ENCODE results near the gene LYPLAL1. TPM values are rescaled to one million over a fixed set of nuclear protein-coding genes. Genes with fewer than 3 reads are reported as not detected.

The LYPLAL1 gene
- polyA plus RNA-seq (2013) = 16.5 and 16.8 TPM in 2 replicates

GRCh38 chr1:219173758-219174459 lies at the start of gene LYPLAL1:
Gene LYPLAL1, plus strand, starts transcription at chr1:219173878. Its CDS starts 13 bp downstream, at chr1:219173891.
- Histone ChIP-seq H3K9me3 (ENCODE audit: insufficient read depth, low read depth, low read length) (no peaks in the 10 kb centered on the region), H4K91ac (ENCODE audit: low read depth, low read length) (peak within 1 kb of the TSS; percentile 85), H3K4me2 (ENCODE audit: low read length) (peak within 1 kb of the TSS; percentile 93), H2BK120ac (ENCODE audit: insufficient read depth, low read length, poor library complexity) (peak within 1 kb of the TSS; percentile 40), H3K27ac (ENCODE audit: low read depth, low read length) (peak within 1 kb of the TSS; percentile 73), H3K4ac (ENCODE audit: low read depth, low read length) (peak within 1 kb of the TSS; percentile 29), H3K79me2 (ENCODE audit: control insufficient read depth, insufficient read depth, low read length, poor library complexity) (peaks cover 3% of the 10 kb centered on the region), H3K9ac (ENCODE audit: low read length) (peak within 1 kb of the TSS; percentile 99), H3K79me1 (ENCODE audit: low read length) (peaks cover 4% of the 10 kb centered on the region), H3K36me3 (ENCODE audit: control insufficient read depth in 1 of 2, insufficient read depth in 2 of 2, low read length in 2 of 2) (no peaks in the 10 kb centered on the region), H3K4me3 (ENCODE audit: low read depth, low read length) (peak within 1 kb of the TSS; percentile 84), H3K4me1 (ENCODE audit: control insufficient read depth in 1 of 2, insufficient read depth in 2 of 2, low read length in 2 of 2) (peaks cover 0 to 2% of the 10 kb centered on the region in 2 experiments), H2BK12ac (ENCODE audit: low read length) (no peak within 1 kb of the TSS), H4K12ac (ENCODE audit: low read depth, low read length) (peak within 1 kb of the TSS; percentile 57), H2AK5ac (ENCODE audit: low read length) (peak within 1 kb of the TSS; percentile 44), H3K27me3 (ENCODE audit: insufficient read depth, low read length) (no peaks in the 10 kb centered on the region), H4K8ac (ENCODE audit: low read depth, low read length) (peak within 1 kb of the TSS; percentile 92), H3K14ac (ENCODE audit: low read length) (peak within 1 kb of the TSS; percentile 25), H2BK5ac (ENCODE audit: low read depth, low read length, poor library complexity) (peak within 1 kb of the TSS; percentile 74), H2AFZ (ENCODE audit: insufficient read depth, low read length, poor library complexity) (peak within 1 kb of the TSS; percentile 40), H3K18ac (ENCODE audit: low read length) (peak within 1 kb of the TSS; percentile 75), H3K23ac (ENCODE audit: low read length) (no peak within 1 kb of the TSS)
- WGBS (ENCODE audit: extremely low coverage, insufficient coverage, insufficient read length) = no CpG with 5 or more reads among the region's 48 CpGs
- DNase-seq = peak; percentile 84 to 94

- no peak overlapping the region for H4K12ac ChIP-seq (ENCODE audit: low read depth, low read length)
- H3K4me2 ChIP-seq (ENCODE audit: low read length) = no peak overlapping the region
- no peaks in the 10 kb centered on the region for H3K27me3 ChIP-seq (ENCODE audit: insufficient read depth, low read length)
- no peak overlapping the region for H2AFZ ChIP-seq (ENCODE audit: insufficient read depth, low read length, poor library complexity)
- H3K4me3 ChIP-seq (ENCODE audit: low read depth, low read length) = no peak overlapping the region
- H2AK5ac ChIP-seq (ENCODE audit: low read length) = no peak overlapping the region
- no peaks in the 10 kb centered on the region for H3K79me2 ChIP-seq (ENCODE audit: control insufficient read depth, insufficient read depth, low read length, poor library complexity)
- H3K4me1 ChIP-seq (ENCODE audit: control insufficient read depth in 1 of 2, insufficient read depth in 2 of 2, low read length in 2 of 2) = no peaks in the 10 kb centered on the region
- WGBS (ENCODE audit: extremely low coverage, insufficient coverage, insufficient read length) = no CpG with 5 or more reads among the region's 5 CpGs
- no peak overlapping the region for H3K18ac ChIP-seq (ENCODE audit: low read length)
- no peak overlapping the region for H3K23ac ChIP-seq (ENCODE audit: low read length)
- H2BK12ac ChIP-seq (ENCODE audit: low read length) = no peak overlapping the region
- no peak overlapping the region for H3K4ac ChIP-seq (ENCODE audit: low read depth, low read length)
- H3K27ac ChIP-seq (ENCODE audit: low read depth, low read length) = no peak overlapping the region
- DNase-seq = no peak
- no peaks in the 10 kb centered on the region for H3K9me3 ChIP-seq (ENCODE audit: insufficient read depth, low read depth, low read length)
- H2BK5ac ChIP-seq (ENCODE audit: low read depth, low read length, poor library complexity) = no peak overlapping the region
- H4K91ac ChIP-seq (ENCODE audit: low read depth, low read length) = no peak overlapping the region
- H3K9ac ChIP-seq (ENCODE audit: low read length) = no peak overlapping the region
- H2BK120ac ChIP-seq (ENCODE audit: insufficient read depth, low read length, poor library complexity) = no peak overlapping the region
- no peak overlapping the region for H3K14ac ChIP-seq (ENCODE audit: low read length)
- H3K36me3 ChIP-seq (ENCODE audit: control insufficient read depth in 1 of 2, insufficient read depth in 2 of 2, low read length in 2 of 2) = no peaks in the 10 kb centered on the region
- no peaks in the 10 kb centered on the region for H3K79me1 ChIP-seq (ENCODE audit: low read length)
- H4K8ac ChIP-seq (ENCODE audit: low read depth, low read length) = no peak overlapping the region
These were observed 49.5 kb upstream of the LYPLAL1 start for GRCh38 chr1:219124163-219124562.

- Histone ChIP-seq H4K91ac (ENCODE audit: low read depth, low read length) (no peak overlapping the region), H3K4me1 (ENCODE audit: control insufficient read depth in 1 of 2, insufficient read depth in 2 of 2, low read length in 2 of 2) (no peaks in the 10 kb centered on the region), H4K12ac (ENCODE audit: low read depth, low read length) (no peak overlapping the region), H3K79me2 (ENCODE audit: control insufficient read depth, insufficient read depth, low read length, poor library complexity) (no peaks in the 10 kb centered on the region), H2AK5ac (ENCODE audit: low read length) (no peak overlapping the region), H2AFZ (ENCODE audit: insufficient read depth, low read length, poor library complexity) (no peak overlapping the region), H3K79me1 (ENCODE audit: low read length) (no peaks in the 10 kb centered on the region), H2BK12ac (ENCODE audit: low read length) (no peak overlapping the region), H3K14ac (ENCODE audit: low read length) (no peak overlapping the region), H2BK5ac (ENCODE audit: low read depth, low read length, poor library complexity) (no peak overlapping the region), H3K9me3 (ENCODE audit: insufficient read depth, low read depth, low read length) (no peaks in the 10 kb centered on the region), H3K4me3 (ENCODE audit: low read depth, low read length) (no peak overlapping the region), H3K27me3 (ENCODE audit: insufficient read depth, low read length) (no peaks in the 10 kb centered on the region), H3K4ac (ENCODE audit: low read depth, low read length) (no peak overlapping the region), H3K36me3 (ENCODE audit: control insufficient read depth in 1 of 2, insufficient read depth in 2 of 2, low read length in 2 of 2) (no peaks in the 10 kb centered on the region), H3K23ac (ENCODE audit: low read length) (no peak overlapping the region), H3K9ac (ENCODE audit: low read length) (no peak overlapping the region), H2BK120ac (ENCODE audit: insufficient read depth, low read length, poor library complexity) (no peak overlapping the region), H4K8ac (ENCODE audit: low read depth, low read length) (no peak overlapping the region), H3K18ac (ENCODE audit: low read length) (no peak overlapping the region), H3K4me2 (ENCODE audit: low read length) (no peak overlapping the region), H3K27ac (ENCODE audit: low read depth, low read length) (no peak overlapping the region)
- WGBS (ENCODE audit: extremely low coverage, insufficient coverage, insufficient read length) = no CpG with 5 or more reads among the region's 4 CpGs
- no peak for DNase-seq
These were observed 48.3 kb upstream of the LYPLAL1 start for GRCh38 chr1:219125342-219125741.

- H2AK5ac ChIP-seq (ENCODE audit: low read length) = no peak overlapping the region
- no peak overlapping the region for H2AFZ ChIP-seq (ENCODE audit: insufficient read depth, low read length, poor library complexity)
- H3K9me3 ChIP-seq (ENCODE audit: insufficient read depth, low read depth, low read length) = no peaks in the 10 kb centered on the region
These were observed 47.3 kb upstream of the LYPLAL1 start for GRCh38 chr1:219126377-219126776.

More at GRCh38 chr1:219126377-219126776, 47.3 kb upstream of the LYPLAL1 start:
- H3K23ac ChIP-seq (ENCODE audit: low read length) = no peak overlapping the region
- H3K79me2 ChIP-seq (ENCODE audit: control insufficient read depth, insufficient read depth, low read length, poor library complexity) = no peaks in the 10 kb centered on the region
- no peak overlapping the region for H2BK5ac ChIP-seq (ENCODE audit: low read depth, low read length, poor library complexity)
- H3K27ac ChIP-seq (ENCODE audit: low read depth, low read length) = no peak overlapping the region
- H4K8ac ChIP-seq (ENCODE audit: low read depth, low read length) = no peak overlapping the region
- no peak overlapping the region for H3K4me3 ChIP-seq (ENCODE audit: low read depth, low read length)
- H3K4ac ChIP-seq (ENCODE audit: low read depth, low read length) = no peak overlapping the region
- no peaks in the 10 kb centered on the region for H3K79me1 ChIP-seq (ENCODE audit: low read length)
- no peak overlapping the region for H4K12ac ChIP-seq (ENCODE audit: low read depth, low read length)
- no peak overlapping the region for H2BK12ac ChIP-seq (ENCODE audit: low read length)
- H3K4me2 ChIP-seq (ENCODE audit: low read length) = no peak overlapping the region
- no peaks in the 10 kb centered on the region for H3K4me1 ChIP-seq (ENCODE audit: control insufficient read depth in 1 of 2, insufficient read depth in 2 of 2, low read length in 2 of 2)
- no peaks in the 10 kb centered on the region for H3K36me3 ChIP-seq (ENCODE audit: control insufficient read depth in 1 of 2, insufficient read depth in 2 of 2, low read length in 2 of 2)
- H2BK120ac ChIP-seq (ENCODE audit: insufficient read depth, low read length, poor library complexity) = no peak overlapping the region
- H3K9ac ChIP-seq (ENCODE audit: low read length) = no peak overlapping the region
- H3K18ac ChIP-seq (ENCODE audit: low read length) = no peak overlapping the region
- no peak overlapping the region for H4K91ac ChIP-seq (ENCODE audit: low read depth, low read length)
- no CpG with 5 or more reads among the region's 2 CpGs for WGBS (ENCODE audit: extremely low coverage, insufficient coverage, insufficient read length)
- DNase-seq = no peak
- H3K14ac ChIP-seq (ENCODE audit: low read length) = no peak overlapping the region
- H3K27me3 ChIP-seq (ENCODE audit: insufficient read depth, low read length) = no peaks in the 10 kb centered on the region

Measured in trophoblast cell (in vitro differentiated cells and primary cell).